IPS DF 6.9 (cell line): ENCODE data around the gene TSPAN9.

ENCODE experiments used
- DNase-seq: peaks from one replicate; pipeline ENCODE4 v3.0.0-alpha.2; 2013; ENCODE audit warnings: low read depth, low spot score
- H3K27ac ChIP-seq: one replicate; pipeline ENCODE4 v1.5.1; 2013; ENCODE audit warnings: low read length, control low read depth
- H3K27me3 ChIP-seq: 2 replicates; pipeline ENCODE4 v1.6.1; 2013; ENCODE audit warnings: mild to moderate bottlenecking, low read length; ENCODE audit not compliant: control insufficient read depth, insufficient read depth
- H3K36me3 ChIP-seq: 2 replicates; pipeline ENCODE4 v1.6.1; 2013; ENCODE audit warnings: low read length; ENCODE audit not compliant: control insufficient read depth, insufficient read depth
- H3K4me1 ChIP-seq: 2 replicates; pipeline ENCODE4 v1.6.1; 2013; ENCODE audit warnings: low read length; ENCODE audit not compliant: control insufficient read depth, insufficient read depth
- H3K4me3 ChIP-seq: 2 replicates; pipeline ENCODE4 v1.5.1; 2013; ENCODE audit warnings: mild to moderate bottlenecking, low read length
- H3K9me3 ChIP-seq: 2 replicates; pipeline ENCODE4 v1.6.1; 2013; ENCODE audit warnings: low read length, inconsistent platforms; ENCODE audit not compliant: control insufficient read depth, insufficient read depth
- WGBS: extraction: QIAGEN DNeasy Blood & Tissue Kit; methylation state at CpG from one replicate; pipeline ENCODE4 v1.1.7; 2013; ENCODE audit warnings: mixed read lengths, missing lambda C conversion rate; ENCODE audit not compliant: insufficient read length, insufficient coverage; 5-methylcytosine and 5-hydroxymethylcytosine counted together

TSPAN9 gene

GRCh38 chr12:3204730-3205531 is 127.8 kb downstream of the TSPAN9 start:
- H3K4me1 ChIP-seq: peaks cover 10% of the 10 kb centered on the region
- H3K27me3 ChIP-seq: peaks cover 10% of the 10 kb centered on the region; the same call in 1 of the 2 replicates
- H3K36me3 ChIP-seq: no peaks in the 10 kb centered on the region
- DNase-seq: no peak
- no CpG with 5 or more reads among the region's 16 CpGs for WGBS
- no peak overlapping the region for H3K4me3 ChIP-seq
- H3K9me3 ChIP-seq: no peaks in the 10 kb centered on the region
- no peak overlapping the region for H3K27ac ChIP-seq

GRCh38 chr12:3205742-3206519 is 128.8 kb downstream of the TSPAN9 start:
- Histone ChIP-seq H3K27ac (no peak overlapping the region), H3K4me1 (peaks cover 10% of the 10 kb centered on the region)

GRCh38 chr12:3206536-3207072 is 129.4 kb downstream of the TSPAN9 start:
- WGBS: no CpG with 5 or more reads among the region's 5 CpGs
- DNase-seq: no peak
- Histone ChIP-seq H3K4me3 (no peak overlapping the region), H3K27ac (no peak overlapping the region), H3K4me1 (peaks cover 8% of the 10 kb centered on the region), H3K36me3 (no peaks in the 10 kb centered on the region), H3K9me3 (no peaks in the 10 kb centered on the region), H3K27me3 (peaks cover 3% of the 10 kb centered on the region; the same call in 1 of the 2 replicates)

More at GRCh38 chr12:3205742-3206519, 128.8 kb downstream of the TSPAN9 start:
- no CpG with 5 or more reads among the region's 13 CpGs for WGBS
- no peaks in the 10 kb centered on the region for H3K9me3 ChIP-seq
- peaks cover 10% of the 10 kb centered on the region; the same call in 1 of the 2 replicates for H3K27me3 ChIP-seq
- no peaks in the 10 kb centered on the region for H3K36me3 ChIP-seq
- DNase-seq: no peak
- no peak overlapping the region for H3K4me3 ChIP-seq

GRCh38 chr12:3207175-3207574 is 130.0 kb downstream of the TSPAN9 start:
- Histone ChIP-seq H3K4me1 (peaks cover 4% of the 10 kb centered on the region), H3K27ac (no peak overlapping the region), H3K4me3 (no peak overlapping the region), H3K9me3 (no peaks in the 10 kb centered on the region), H3K36me3 (no peaks in the 10 kb centered on the region), H3K27me3 (no peaks in the 10 kb centered on the region; the same call in 1 of the 2 replicates)
- no peak for DNase-seq
- WGBS: no CpG with 5 or more reads among the region's 7 CpGs

- no peak for DNase-seq
- Histone ChIP-seq H3K4me3 (no peak overlapping the region), H3K4me1 (peaks cover 4% of the 10 kb centered on the region), H3K27ac (no peak overlapping the region), H3K27me3 (no peaks in the 10 kb centered on the region), H3K36me3 (no peaks in the 10 kb centered on the region), H3K9me3 (no peaks in the 10 kb centered on the region)
- no CpG with 5 or more reads among the region's 13 CpGs for WGBS
Measured at GRCh38 chr12:3207858-3208257, 130.7 kb downstream of the TSPAN9 start.

- peaks cover 4% of the 10 kb centered on the region for H3K4me1 ChIP-seq
- no CpG with 5 or more reads among the region's 9 CpGs for WGBS
- no peaks in the 10 kb centered on the region for H3K36me3 ChIP-seq
- H3K4me3 ChIP-seq: no peak overlapping the region
- H3K27ac ChIP-seq: no peak overlapping the region
- DNase-seq: no peak
- H3K9me3 ChIP-seq: no peaks in the 10 kb centered on the region
- H3K27me3 ChIP-seq: no peaks in the 10 kb centered on the region
Measured at GRCh38 chr12:3213188-3213587, 136.0 kb downstream of the TSPAN9 start.

GRCh38 chr12:3213768-3214167 is 136.6 kb downstream of the TSPAN9 start:
- H3K4me1 ChIP-seq: peaks cover 4% of the 10 kb centered on the region
- H3K27me3 ChIP-seq: no peaks in the 10 kb centered on the region
- WGBS: no CpG with 5 or more reads among the region's 5 CpGs
- H3K4me3 ChIP-seq: no peak overlapping the region
- H3K36me3 ChIP-seq: no peaks in the 10 kb centered on the region
- H3K9me3 ChIP-seq: no peaks in the 10 kb centered on the region
- H3K27ac ChIP-seq: no peak overlapping the region
- DNase-seq: no peak

GRCh38 chr12:3214526-3215365 is 137.6 kb downstream of the TSPAN9 start:
- no peak for DNase-seq
- Histone ChIP-seq H3K27ac (no peak overlapping the region), H3K36me3 (no peaks in the 10 kb centered on the region), H3K9me3 (no peaks in the 10 kb centered on the region), H3K4me1 (peaks cover 4% of the 10 kb centered on the region), H3K27me3 (no peaks in the 10 kb centered on the region), H3K4me3 (no peak overlapping the region)
- no CpG with 5 or more reads among the region's 20 CpGs for WGBS

- H3K27ac ChIP-seq: no peak overlapping the region
- no peaks in the 10 kb centered on the region for H3K36me3 ChIP-seq
- DNase-seq: no peak
- no peaks in the 10 kb centered on the region for H3K27me3 ChIP-seq
- no CpG with 5 or more reads among the region's 13 CpGs for WGBS
- H3K4me1 ChIP-seq: peaks cover 4% of the 10 kb centered on the region
- no peaks in the 10 kb centered on the region for H3K9me3 ChIP-seq
- no peak overlapping the region for H3K4me3 ChIP-seq
Measured at GRCh38 chr12:3215410-3215975, 138.3 kb downstream of the TSPAN9 start.
